GM18868 (cell line): ENCODE measurements around the gene EPB41L2.
A peak's percentile ranks its signal among the peaks of the same experiment; 100 is the strongest.

ENCODE experiments used
- ATAC-seq: cut with Tn5 transposase; IDR thresholded peaks from one replicate; pipeline ENCODE4 v1.9.1; 2021; ENCODE audit warnings: mild to moderate bottlenecking, moderate library complexity; ENCODE audit not compliant: unreplicated experiment

The EPB41L2 gene

DNA sequence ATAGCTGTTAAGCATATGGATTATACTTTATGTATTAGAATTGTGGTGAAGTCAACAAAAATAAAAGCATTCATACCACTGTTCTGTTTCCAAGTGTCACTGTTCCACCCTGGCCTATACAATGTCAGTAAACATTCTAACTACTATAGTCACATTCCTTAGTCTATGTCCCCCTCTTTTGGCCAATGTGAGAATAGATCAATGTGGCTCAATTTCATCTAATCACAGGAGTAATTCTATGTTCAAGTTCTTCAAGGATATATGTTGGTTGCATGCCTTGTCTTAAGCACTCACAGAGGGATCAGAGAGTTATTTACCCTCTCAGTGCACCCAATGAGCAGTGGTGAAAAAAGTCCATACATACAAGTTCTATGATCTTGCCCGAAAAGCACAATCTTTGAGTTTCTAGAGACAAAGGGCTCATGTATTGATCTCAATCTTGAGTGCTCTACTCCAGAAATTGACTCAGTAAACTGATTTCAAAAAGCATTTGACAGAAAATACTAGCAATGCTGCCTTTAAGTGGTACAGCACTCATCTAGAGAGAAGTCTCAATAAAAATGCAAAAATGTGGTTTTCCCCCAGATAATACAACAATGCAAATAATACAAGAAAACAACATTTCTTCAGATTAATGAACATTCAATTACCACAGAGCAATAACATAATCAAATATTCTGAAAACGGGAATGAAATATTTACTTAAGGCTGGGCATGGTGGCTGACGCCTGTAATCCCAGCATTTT is 219.3 kb downstream of the EPB41L2 start:
- ATAC-seq, result peak; percentile 60

GRCh38 chr6:130841128-130841728 is 221.8 kb downstream of the EPB41L2 start:
- ATAC-seq, result no peak

- peak; percentile 56 for ATAC-seq
Observed at GRCh38 chr6:130840050-130840449, 223.0 kb downstream of the EPB41L2 start.

GRCh38 chr6:130839379-130839778 is 223.7 kb downstream of the EPB41L2 start:
- ATAC-seq, result no peak

DNA sequence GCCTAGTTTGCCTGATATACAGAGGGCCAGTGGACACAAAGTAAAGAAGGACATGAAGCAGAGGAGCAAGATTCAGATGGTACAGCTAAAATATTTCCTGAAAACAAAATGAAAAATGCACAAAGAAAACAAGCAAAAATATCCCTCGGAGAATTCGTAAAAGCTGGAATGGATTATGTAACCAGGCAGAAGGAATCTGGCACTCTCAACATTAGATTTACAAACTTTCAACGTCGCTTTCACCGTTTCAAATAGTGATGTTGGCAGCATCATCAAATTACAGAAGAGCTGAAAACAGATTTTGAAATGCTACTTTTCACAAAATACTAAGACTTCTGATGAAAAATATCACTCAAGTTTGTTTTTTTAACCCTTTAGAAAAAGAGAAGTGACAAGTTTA is 224.1 kb downstream of the EPB41L2 start:
- no peak for ATAC-seq

GRCh38 chr6:130838250-130838860 is 224.7 kb downstream of the EPB41L2 start:
- ATAC-seq, result no peak

DNA sequence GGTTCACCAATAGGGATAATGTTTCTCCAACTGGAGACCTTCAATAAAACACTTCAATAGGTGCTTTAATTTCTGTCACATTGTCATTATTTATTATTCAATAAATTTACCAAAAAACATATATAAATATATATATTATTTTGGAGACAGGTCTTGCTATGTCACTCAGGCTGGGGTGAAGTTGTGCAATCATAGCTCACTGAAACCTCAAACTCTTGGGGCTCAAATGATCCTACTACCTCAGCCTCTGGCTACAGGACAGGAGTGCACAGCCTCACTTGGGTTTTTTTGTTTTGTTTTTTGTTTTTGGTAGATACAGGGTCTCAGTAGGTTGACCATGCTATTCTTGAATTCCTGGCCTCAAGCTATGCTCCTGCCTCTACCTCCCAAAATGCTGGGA is 226.0 kb downstream of the EPB41L2 start:
- ATAC-seq, result no peak

- no peak for ATAC-seq
Observed at GRCh38 chr6:130836055-130836640, 226.9 kb downstream of the EPB41L2 start.

DNA sequence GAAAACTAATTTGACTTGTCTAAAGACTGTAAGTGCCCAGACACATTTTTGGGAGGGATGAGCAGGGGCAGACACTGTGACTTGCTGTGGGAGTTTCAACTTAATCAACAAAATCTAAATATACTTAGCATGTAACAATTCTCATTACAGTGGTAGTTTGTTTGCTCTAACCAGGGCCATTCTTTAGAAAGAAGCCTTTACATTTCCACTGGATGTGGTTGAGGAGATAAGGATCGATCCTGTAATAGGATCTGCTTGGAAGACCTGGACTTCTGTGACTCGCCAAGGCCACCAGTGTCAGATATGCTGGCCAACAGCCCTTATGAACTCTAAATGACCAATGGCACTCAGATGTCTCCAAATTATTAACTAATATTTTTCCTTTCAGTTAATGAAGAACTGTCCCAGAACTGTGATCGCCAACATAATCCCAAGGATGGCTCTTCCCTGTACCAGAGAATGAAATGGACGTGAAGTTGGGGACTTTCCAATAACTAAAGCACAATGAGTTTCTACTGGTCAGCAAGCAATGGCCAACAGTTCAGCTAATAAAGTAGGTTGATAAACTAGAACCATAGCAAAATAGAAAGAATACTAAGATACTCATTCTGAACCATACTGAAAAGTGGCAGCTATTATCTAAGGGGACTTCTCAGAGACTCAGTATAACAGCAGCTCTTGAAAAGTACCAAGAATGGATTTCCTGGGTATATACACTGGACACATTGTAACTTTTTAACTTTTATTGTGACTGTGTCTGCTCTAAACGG is 228.4 kb downstream of the EPB41L2 start:
- no peak for ATAC-seq

GRCh38 chr6:130833569-130833968 is 229.5 kb downstream of the EPB41L2 start:
- ATAC-seq, result no peak

DNA sequence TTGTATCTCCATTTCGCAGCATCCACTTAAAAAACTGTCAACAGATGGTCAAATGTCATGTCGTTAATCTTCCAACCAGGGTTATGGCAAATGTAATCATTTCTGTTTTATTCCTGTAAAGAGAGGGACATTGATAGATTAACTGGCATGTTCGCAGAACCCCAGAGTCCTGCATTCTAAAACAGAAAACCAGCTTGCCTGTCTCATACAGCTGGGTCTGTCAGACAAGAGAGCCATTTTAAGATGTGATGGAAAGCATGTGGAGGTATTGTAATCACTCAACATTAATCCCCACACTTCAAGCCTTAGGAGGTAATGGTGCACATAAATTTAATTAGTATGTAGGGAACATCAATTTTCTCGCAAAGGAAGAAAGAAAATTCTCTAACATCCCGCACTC is 231.4 kb downstream of the EPB41L2 start:
- no peak for ATAC-seq

- no peak for ATAC-seq
Observed at GRCh38 chr6:130829333-130829910, 233.6 kb downstream of the EPB41L2 start.

- ATAC-seq, result no peak
Observed at GRCh38 chr6:130827247-130828149, 235.5 kb downstream of the EPB41L2 start, which contains the start of gene SMLR1. TSS of gene SMLR1 (plus strand) at chr6:130827406. CDS start at chr6:130827414, 8 bp downstream.

- no peak for ATAC-seq
Observed at GRCh38 chr6:130826442-130827246, 236.4 kb downstream of the EPB41L2 start.

- no peak for ATAC-seq
Observed at GRCh38 chr6:130825772-130826441, 237.1 kb downstream of the EPB41L2 start.

- no peak for ATAC-seq
Observed at GRCh38 chr6:130824978-130825694, 237.9 kb downstream of the EPB41L2 start.

- ATAC-seq, result no peak
Observed at GRCh38 chr6:130822736-130823135, 240.3 kb downstream of the EPB41L2 start.
